ENCODE measurements around the gene UBLCP1. TPM values are rescaled to one million over a fixed set of nuclear protein-coding genes. Genes with fewer than 3 reads are reported as not detected.
"Not testable (repeated sequence)": the region's sequence is repeated elsewhere in the genome, so short reads cannot be mapped to it uniquely, and the experiment has no call there.

UBLCP1 gene
- total RNA-seq, 1 experiment from 2014 or later = 23.0 TPM

DNA sequence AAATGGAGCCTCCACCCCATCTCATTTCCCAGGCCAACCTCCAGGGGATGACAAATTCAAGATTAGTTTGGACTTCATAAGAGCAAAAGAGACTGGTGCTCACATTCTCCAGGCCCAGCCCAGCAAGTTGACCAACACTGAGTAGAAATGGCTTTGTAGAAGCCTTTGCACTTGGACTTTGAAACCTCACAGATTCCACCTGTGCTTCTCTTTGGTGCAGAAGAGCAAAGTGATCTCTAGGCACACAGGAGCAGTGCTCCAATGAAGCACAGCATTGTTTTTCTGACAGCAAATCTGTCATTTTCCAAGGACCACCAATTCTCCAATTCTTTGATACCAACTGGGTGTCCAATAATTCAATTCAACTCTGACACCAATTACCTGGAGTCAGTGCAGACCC, 36.6 kb upstream of the UBLCP1 start:
- TF ChIP-seq CTCF (IDR thresholded peaks at IDR 0.05; ENCODE audit: insufficient read depth in 1 of 2, low read depth in 1 of 2, low read length in 1 of 2, severe bottlenecking in 1 of 2, unreplicated experiment in 1 of 2) = no peak
- Mint-ChIP-seq H3K9me3 (ENCODE audit: unreplicated experiment) (no peaks in the 10 kb centered on the region), H3K27me3 (ENCODE audit: insufficient read depth, unreplicated experiment) (peaks cover 14% of the 10 kb centered on the region), H3K27ac (ENCODE audit: unreplicated experiment) (no peak overlapping the region), H3K36me3 (ENCODE audit: insufficient read depth, unreplicated experiment) (no peaks in the 10 kb centered on the region), H3K4me3 (ENCODE audit: unreplicated experiment) (no peak overlapping the region), H3K4me1 (ENCODE audit: low read depth, unreplicated experiment) (peaks cover 7% of the 10 kb centered on the region)
- Histone ChIP-seq H3K36me3 (ENCODE audit: control insufficient read depth, insufficient read depth, low read length) (no peaks in the 10 kb centered on the region), H3K4me1 (0 out of 2 replicates have a peak, but pooled peaks cover 4% of the 10 kb centered on the region), H3K9me3 (no peaks in the 10 kb centered on the region), H3K27me3 (replicated peaks; ENCODE audit: control insufficient read depth, insufficient read depth, low read length) (no peaks in the 10 kb centered on the region), H3K4me3 (ENCODE audit: low read depth, low read length) (no peak overlapping the region)
- ChIA-PET CTCF (no interaction called here), POLR2A (no interaction called here)
- DNase-seq = no peak
- intact Hi-C loops (cut with micrococcal nuclease; ENCODE audit: unreplicated experiment) = no loop called here
- no TSS peak for BruUV-seq (replicated peaks)

DNA sequence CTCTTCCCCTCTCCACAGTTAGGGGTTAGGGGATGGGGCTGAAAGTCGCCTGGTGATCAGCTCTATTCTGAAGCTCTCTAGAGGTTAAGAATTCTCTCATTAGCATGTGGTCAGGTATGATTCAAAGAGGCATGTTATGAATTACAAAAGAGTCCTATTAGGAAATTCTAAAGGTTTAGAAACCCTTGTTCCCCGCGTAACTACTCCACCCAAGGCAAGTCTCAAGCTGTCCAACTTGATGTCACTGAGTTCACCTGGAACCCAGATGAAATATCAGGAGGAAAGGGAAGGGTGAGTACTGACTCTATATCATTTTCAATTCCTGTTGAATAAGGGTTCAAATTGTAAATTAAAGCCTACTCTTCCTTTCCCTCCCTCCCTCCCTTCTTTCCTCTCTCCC, 35.6 kb upstream of the UBLCP1 start:
- Mint-ChIP-seq H3K4me3 (ENCODE audit: unreplicated experiment) (no peak overlapping the region), H3K9me3 (ENCODE audit: unreplicated experiment) (no peaks in the 10 kb centered on the region), H3K27ac (ENCODE audit: unreplicated experiment) (no peak overlapping the region), H3K36me3 (ENCODE audit: insufficient read depth, unreplicated experiment) (no peaks in the 10 kb centered on the region), H3K27me3 (ENCODE audit: insufficient read depth, unreplicated experiment) (peaks cover 9% of the 10 kb centered on the region), H3K4me1 (ENCODE audit: low read depth, unreplicated experiment) (peaks cover 7% of the 10 kb centered on the region)
- no peaks in the 10 kb centered on the region for H3K36me3 ChIP-seq (ENCODE audit: control insufficient read depth, insufficient read depth, low read length)
- no peak for TF ChIP-seq CTCF (IDR thresholded peaks at IDR 0.05; ENCODE audit: insufficient read depth in 1 of 2, low read depth in 1 of 2, low read length in 1 of 2, severe bottlenecking in 1 of 2, unreplicated experiment in 1 of 2)
- intact Hi-C loops (cut with micrococcal nuclease; ENCODE audit: unreplicated experiment) = no loop called here
- H3K27me3 ChIP-seq (replicated peaks; ENCODE audit: control insufficient read depth, insufficient read depth, low read length) = no peaks in the 10 kb centered on the region
- H3K4me3 ChIP-seq (ENCODE audit: low read depth, low read length) = no peak overlapping the region
- 0 out of 2 replicates have a peak, but pooled peaks cover 4% of the 10 kb centered on the region for H3K4me1 ChIP-seq
- ChIA-PET POLR2A (no interaction called here), CTCF (interaction anchor here (0.6 kb wide), 1 partner anchor 90 kb away, joined by 3 read pairs; no protein-coding TSS in a partner anchor)
- DNase-seq = no peak
- H3K9me3 ChIP-seq = no peaks in the 10 kb centered on the region
- BruUV-seq (replicated peaks) = no TSS peak

DNA sequence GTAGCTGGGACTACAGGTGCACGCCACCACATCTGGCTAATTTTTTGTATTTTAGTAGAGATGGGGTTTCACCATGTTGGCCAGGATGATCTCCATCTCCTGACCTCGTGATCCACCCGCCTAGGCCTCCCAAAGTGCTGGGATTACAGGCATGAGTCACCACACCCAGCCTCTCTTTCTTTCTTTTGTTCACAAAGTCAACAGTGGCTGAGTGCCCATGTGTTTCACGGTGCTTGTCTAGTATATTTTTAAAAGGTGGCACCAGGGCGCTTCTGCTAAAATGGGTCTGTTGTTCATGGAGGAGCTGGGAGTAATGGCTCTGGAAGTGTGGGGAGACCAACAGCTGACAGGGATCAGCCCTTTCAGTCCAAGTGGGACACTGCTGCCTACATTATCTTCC, 35.0 kb upstream of the UBLCP1 start:
- H3K4me3 ChIP-seq (ENCODE audit: low read depth, low read length); H3K36me3 Mint-ChIP-seq (ENCODE audit: insufficient read depth, unreplicated experiment); H3K27ac Mint-ChIP-seq (ENCODE audit: unreplicated experiment); intact Hi-C loops (cut with micrococcal nuclease; ENCODE audit: unreplicated experiment); H3K9me3 Mint-ChIP-seq (ENCODE audit: unreplicated experiment); H3K4me1 Mint-ChIP-seq (ENCODE audit: low read depth, unreplicated experiment); H3K36me3 ChIP-seq (ENCODE audit: control insufficient read depth, insufficient read depth, low read length); CTCF ChIA-PET; H3K27me3 ChIP-seq (replicated peaks; ENCODE audit: control insufficient read depth, insufficient read depth, low read length); H3K4me3 Mint-ChIP-seq (ENCODE audit: unreplicated experiment); DNase-seq; H3K9me3 ChIP-seq; POLR2A ChIA-PET; BruUV-seq (replicated peaks); H3K4me1 ChIP-seq: not testable (repeated sequence)
- peaks cover 12% of the 10 kb centered on the region for H3K27me3 Mint-ChIP-seq (ENCODE audit: insufficient read depth, unreplicated experiment)

- ChIA-PET POLR2A (no interaction called here), CTCF (no interaction called here)
- Mint-ChIP-seq H3K36me3 (ENCODE audit: insufficient read depth, unreplicated experiment) (no peaks in the 10 kb centered on the region), H3K4me1 (ENCODE audit: low read depth, unreplicated experiment) (peaks cover 7% of the 10 kb centered on the region), H3K27ac (ENCODE audit: unreplicated experiment) (no peak overlapping the region), H3K9me3 (ENCODE audit: unreplicated experiment) (no peaks in the 10 kb centered on the region), H3K27me3 (ENCODE audit: insufficient read depth, unreplicated experiment) (peaks cover 11% of the 10 kb centered on the region), H3K4me3 (ENCODE audit: unreplicated experiment) (no peak overlapping the region)
- Histone ChIP-seq H3K36me3 (ENCODE audit: control insufficient read depth, insufficient read depth, low read length) (no peaks in the 10 kb centered on the region), H3K9me3 (no peaks in the 10 kb centered on the region), H3K27me3 (replicated peaks; ENCODE audit: control insufficient read depth, insufficient read depth, low read length) (no peaks in the 10 kb centered on the region; the same call in 1 of the 2 replicates), H3K4me3 (ENCODE audit: low read depth, low read length) (no peak overlapping the region), H3K4me1 (0 out of 2 replicates have a peak, but pooled peaks cover 4% of the 10 kb centered on the region)
- no peak for TF ChIP-seq CTCF (IDR thresholded peaks at IDR 0.05; ENCODE audit: insufficient read depth in 1 of 2, low read depth in 1 of 2, low read length in 1 of 2, severe bottlenecking in 1 of 2, unreplicated experiment in 1 of 2)
- intact Hi-C loops (cut with micrococcal nuclease; ENCODE audit: unreplicated experiment) = no loop called here
- no TSS peak for BruUV-seq (replicated peaks)
- peak in 1 of 2 experiments; percentile 24 for DNase-seq
These were observed 32.4 kb upstream of the UBLCP1 start for GRCh38 chr5:159230657-159231056.

Data from Caco-2 (cell line).